CD14-positive monocyte (primary cell): ENCODE data around the gene F10. TPM values are rescaled to one million over a fixed set of nuclear protein-coding genes. Genes with fewer than 3 reads are reported as not detected.

Experiments
- DNase-seq, 3 donors: peaks; one replicate each; pipeline ENCODE4 v3.0.0-alpha.2; 2011 to 2022
- H2AFZ ChIP-seq: 2 replicates; pipeline ENCODE4 v1.6.0; 2012; ENCODE audit warnings: mild to moderate bottlenecking, low read depth, low read length, inconsistent platforms; ENCODE audit not compliant: insufficient read depth, poor library complexity, severe bottlenecking
- H3K27ac ChIP-seq, 2 donors: 1 replicate in 1 of 2; 2 replicates in 1 of 2; pipeline ENCODE4 v1.5.1; 2012 to 2013; ENCODE audit warnings: low read length in 2 of 2, control low read depth in 1 of 2, inconsistent platforms in 1 of 2, low read depth in 1 of 2, mild to moderate bottlenecking in 1 of 2
- H3K27me3 ChIP-seq, 2 donors: one replicate each; pipeline versions ENCODE4 v1.6.0 to v1.6.1; 2011 to 2013; ENCODE audit warnings: low read length in 2 of 2; ENCODE audit not compliant: control insufficient read depth in 2 of 2, insufficient read depth in 2 of 2
- H3K36me3 ChIP-seq, 2 donors: replicated peaks in 1 of 2; 1 replicate in 1 of 2; 2 replicates in 1 of 2; pipeline versions ENCODE4 v1.5.1 to v1.6.1; 2012 to 2013; ENCODE audit warnings: low read length in 2 of 2, control low read depth in 1 of 2, inconsistent platforms in 1 of 2, mild to moderate bottlenecking in 1 of 2; ENCODE audit not compliant: insufficient read depth in 2 of 2, control insufficient read depth in 1 of 2
- H3K4me1 ChIP-seq, 2 donors: 1 replicate in 1 of 2; 2 replicates in 1 of 2; pipeline versions ENCODE4 v1.5.1 to v1.6.1; 2012 to 2013; ENCODE audit warnings: low read length in 2 of 2, control low read depth in 1 of 2, inconsistent platforms in 1 of 2, mild to moderate bottlenecking in 1 of 2, moderate library complexity in 1 of 2; ENCODE audit not compliant: insufficient read depth in 2 of 2, control insufficient read depth in 1 of 2
- H3K4me2 ChIP-seq: replicated peaks from 2 replicates; pipeline ENCODE3; 2012; ENCODE audit warnings: low read length, moderate library complexity, mild to moderate bottlenecking; ENCODE audit not compliant: poor library complexity, severe bottlenecking; ENCODE audit errors: extremely low read depth
- H3K4me3 ChIP-seq, 3 experiments: fragments of 200-600 bp in 1 of 3; sonication (generic) in 1 of 3; replicated peaks in 1 of 3; 1 replicate in 2 of 3; 2 replicates in 1 of 3; pipeline ENCODE4 v1.5.1; 2011 to 2013; ENCODE audit warnings: low read length in 3 of 3, mild to moderate bottlenecking in 3 of 3, control low read depth in 2 of 3, low read depth in 2 of 3, inconsistent platforms in 1 of 3, moderate library complexity in 1 of 3
- H3K79me2 ChIP-seq: 2 replicates; pipeline ENCODE4 v1.6.0; 2012; ENCODE audit warnings: mild to moderate bottlenecking, control low read depth, inconsistent platforms, low read length, moderate library complexity; ENCODE audit not compliant: insufficient read depth
- H3K9ac ChIP-seq: 2 replicates; pipeline ENCODE4 v1.6.0; 2017; ENCODE audit warnings: low read length, mild to moderate bottlenecking; ENCODE audit not compliant: insufficient read depth, poor library complexity, severe bottlenecking
- H3K9me3 ChIP-seq, 2 donors: replicated peaks in 1 of 2; 1 replicate in 1 of 2; 2 replicates in 1 of 2; pipeline versions ENCODE4 v1.5.1 to v1.6.1; 2012 to 2013; ENCODE audit warnings: low read length in 2 of 2, control low read depth in 1 of 2; ENCODE audit not compliant: control insufficient read depth in 1 of 2, insufficient read depth in 1 of 2
- H4K20me1 ChIP-seq: 2 replicates; pipeline ENCODE4 v1.6.0; 2012; ENCODE audit warnings: mild to moderate bottlenecking, low read length, control low read depth, moderate library complexity; ENCODE audit not compliant: insufficient read depth
- H3K27ac Mint-ChIP-seq, 7 donors: one replicate each; pipeline ENCODE4 v1.8.0; 2020; ENCODE audit warnings: mild to moderate bottlenecking in 7 of 7, mixed read lengths in 7 of 7, moderate library complexity in 6 of 7, inconsistent platforms in 2 of 7
- H3K27me3 Mint-ChIP-seq, 3 donors: one replicate each; pipeline ENCODE4 v1.8.0; 2021 to 2022; ENCODE audit warnings: low read depth in 3 of 3, mild to moderate bottlenecking in 3 of 3, mixed read lengths in 3 of 3, moderate library complexity in 3 of 3, inconsistent platforms in 1 of 3
- H3K36me3 Mint-ChIP-seq, 2 donors: one replicate each; pipeline ENCODE4 v1.8.0; 2020; ENCODE audit warnings: mixed read lengths in 2 of 2, inconsistent platforms in 1 of 2, mild to moderate bottlenecking in 1 of 2
- H3K4me1 Mint-ChIP-seq: one replicate; pipeline ENCODE4 v1.8.0; 2020; ENCODE audit warnings: mild to moderate bottlenecking, mixed read lengths
- H3K4me3 Mint-ChIP-seq, 2 donors: one replicate each; pipeline ENCODE4 v1.8.0; 2020; ENCODE audit warnings: mild to moderate bottlenecking in 2 of 2, mixed read lengths in 2 of 2, moderate library complexity in 1 of 2
- H3K9me3 Mint-ChIP-seq, 7 donors: one replicate each; pipeline ENCODE4 v1.8.0; 2020 to 2022; ENCODE audit warnings: mixed read lengths in 7 of 7, mild to moderate bottlenecking in 6 of 7, moderate library complexity in 6 of 7, inconsistent platforms in 2 of 7
- CTCF ChIP-seq: fragments of 200-600 bp; IDR thresholded peaks from one replicate; pipeline ENCODE4 v1.8.0; 2022; ENCODE audit warnings: antibody characterized with exemption, mild to moderate bottlenecking
- WGBS: methylation state at CpG from one replicate; pipeline ENCODE4 v1.1.5; 2013; ENCODE audit warnings: missing lambda C conversion rate; ENCODE audit not compliant: insufficient coverage; 5-methylcytosine and 5-hydroxymethylcytosine counted together
- intact Hi-C, 2 donors: fragments of 100-400 bp; cut with micrococcal nuclease; formaldehyde crosslinking; loops; one replicate each; pipeline versions ENCODE4 v1.15.0 to v1.15.1; 2023
- polyA plus RNA-seq, 3 donors: library from polyadenylated mRNA; depleted of rRNA in 1 of 3; unstranded in 2 of 3; stranded (reverse) in 1 of 3; fragments of 300-500 nt in 2 of 3; fragments of >200 nt in 1 of 3; fragmentation: Illumina TruSeq in 2 of 3; gene quantifications; 1 replicate in 2 of 3; 2 replicates in 1 of 3; pipeline ENCODE4 v1.2.3, GENCODE V29; 2012 to 2021

Gene F10
- polyA plus RNA-seq, 3 donors, result not detected

GRCh38 chr13:113184568-113185440 is 62.2 kb downstream of the F10 start:
- Histone ChIP-seq H3K79me2 (no peaks in the 10 kb centered on the region), H3K4me1 (peaks cover 0 to 10% of the 10 kb centered on the region in 2 donors), H3K9ac (no peak overlapping the region), H3K36me3 (peaks cover 57 to 76% of the 10 kb centered on the region in 2 donors), H4K20me1 (no peaks in the 10 kb centered on the region), H3K9me3 (no peaks in the 10 kb centered on the region), H3K4me3 (no peak overlapping the region), H3K27me3 (no peaks in the 10 kb centered on the region), H2AFZ (no peak overlapping the region), H3K27ac (no peak overlapping the region), H3K4me2 (no peak overlapping the region)
- Mint-ChIP-seq H3K9me3 (no peaks in the 10 kb centered on the region), H3K27ac (peak overlapping the region in 2 of 7 donors; percentile 6 to 46), H3K4me1 (peaks cover 11% of the 10 kb centered on the region), H3K4me3 (peak overlapping the region in 1 of 2 donors; percentile 4), H3K27me3 (peaks cover 0 to 2% (median 2%) of the 10 kb centered on the region in 3 donors), H3K36me3 (peaks cover 75 to 84% of the 10 kb centered on the region in 2 donors)
- TF ChIP-seq CTCF, result no peak
- WGBS, result 75% methylated on average over 19 of the region's 22 CpGs
- DNase-seq, result no peak
- intact Hi-C loops, result no loop called here

DNA sequence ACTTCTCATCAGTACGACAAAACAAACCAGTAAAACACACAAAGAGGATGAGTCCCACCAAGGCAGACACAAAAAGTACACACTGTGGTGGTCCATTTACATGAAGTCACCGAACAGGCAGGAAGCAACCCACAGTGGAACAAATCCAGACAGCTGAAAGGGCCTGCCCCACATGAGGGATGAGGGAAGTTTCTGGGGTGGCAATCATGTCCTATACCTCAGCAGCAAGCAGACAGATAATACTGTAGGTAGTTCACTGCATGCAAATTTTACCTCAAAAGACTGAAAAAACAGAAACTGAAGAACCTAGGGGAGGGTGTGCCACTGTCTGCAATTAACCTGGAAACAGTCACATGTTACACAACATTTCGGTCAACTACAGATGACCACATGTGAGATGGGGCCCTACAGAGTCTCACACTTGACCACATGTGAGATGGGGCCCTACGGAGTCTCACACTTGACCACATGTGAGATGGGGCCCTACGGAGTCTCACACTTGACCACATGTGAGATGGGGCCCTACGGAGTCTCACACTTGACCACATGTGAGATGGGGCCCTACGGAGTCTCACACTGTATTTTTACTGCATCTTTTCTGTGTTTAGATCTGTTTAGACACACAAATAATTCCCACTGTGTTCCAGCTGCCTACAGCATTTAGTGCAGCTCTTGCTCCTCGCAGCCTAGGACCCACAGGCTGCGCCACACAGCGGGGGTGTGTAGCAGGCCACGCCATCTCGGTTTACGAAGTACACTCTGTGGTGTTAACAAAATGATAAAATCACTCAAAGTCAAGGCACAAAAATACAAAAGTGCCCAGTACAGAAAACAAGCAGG is 63.7 kb downstream of the F10 start:
- peaks cover 73 to 82% of the 10 kb centered on the region in 2 donors for H3K36me3 Mint-ChIP-seq
- H4K20me1 ChIP-seq, result no peaks in the 10 kb centered on the region
- no peaks in the 10 kb centered on the region for H3K9me3 Mint-ChIP-seq
- no peak overlapping the region for H3K4me3 Mint-ChIP-seq
- 96% methylated on average over 8 of the region's 13 CpGs for WGBS
- H2AFZ ChIP-seq, result no peak overlapping the region
- peak overlapping the region in 6 of 7 donors; percentile 17 to 83 (median 81) for H3K27ac Mint-ChIP-seq
- intact Hi-C loops, result no loop called here
- no peak overlapping the region for H3K4me2 ChIP-seq
- H3K79me2 ChIP-seq, result no peaks in the 10 kb centered on the region
- no peak overlapping the region for H3K4me3 ChIP-seq
- H3K9me3 ChIP-seq, result no peaks in the 10 kb centered on the region
- H3K27me3 ChIP-seq, result no peaks in the 10 kb centered on the region
- peak overlapping the region in 1 of 2 donors; percentile 83 for H3K27ac ChIP-seq
- peaks cover 11% of the 10 kb centered on the region for H3K4me1 Mint-ChIP-seq
- H3K36me3 ChIP-seq, result peaks cover 52 to 72% of the 10 kb centered on the region in 2 donors
- DNase-seq, result no peak
- H3K27me3 Mint-ChIP-seq, result peaks cover 0 to 2% (median 2%) of the 10 kb centered on the region in 3 donors
- no peak for TF ChIP-seq CTCF
- H3K9ac ChIP-seq, result no peak overlapping the region
- peaks cover 0 to 10% of the 10 kb centered on the region in 2 donors for H3K4me1 ChIP-seq
